ENCODE results near the gene CCSAP.

CCSAP gene

DNA sequence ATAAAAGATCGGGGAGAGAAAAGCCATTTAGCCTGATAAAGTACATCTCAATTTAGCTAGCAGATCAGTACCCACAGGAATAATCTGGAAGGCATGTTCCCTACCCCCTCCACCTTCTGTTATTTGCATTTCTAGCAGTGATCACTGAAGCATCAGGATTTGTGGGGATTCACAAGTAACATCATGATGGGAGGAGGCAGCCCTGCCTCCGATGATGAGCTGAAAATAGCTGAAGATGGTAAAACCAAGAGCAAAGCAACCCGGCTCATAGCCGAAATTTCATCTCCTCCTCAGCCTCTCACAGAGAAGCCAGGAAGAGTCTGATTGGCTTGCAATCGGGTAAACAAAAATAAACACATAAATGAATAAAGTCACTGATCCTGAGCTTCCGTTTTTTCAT is 2.4 kb downstream of the CCSAP start:
- no peak for DNase-seq (ENCODE audit: low spot score)
- TF ChIP-seq, protein P1, sequence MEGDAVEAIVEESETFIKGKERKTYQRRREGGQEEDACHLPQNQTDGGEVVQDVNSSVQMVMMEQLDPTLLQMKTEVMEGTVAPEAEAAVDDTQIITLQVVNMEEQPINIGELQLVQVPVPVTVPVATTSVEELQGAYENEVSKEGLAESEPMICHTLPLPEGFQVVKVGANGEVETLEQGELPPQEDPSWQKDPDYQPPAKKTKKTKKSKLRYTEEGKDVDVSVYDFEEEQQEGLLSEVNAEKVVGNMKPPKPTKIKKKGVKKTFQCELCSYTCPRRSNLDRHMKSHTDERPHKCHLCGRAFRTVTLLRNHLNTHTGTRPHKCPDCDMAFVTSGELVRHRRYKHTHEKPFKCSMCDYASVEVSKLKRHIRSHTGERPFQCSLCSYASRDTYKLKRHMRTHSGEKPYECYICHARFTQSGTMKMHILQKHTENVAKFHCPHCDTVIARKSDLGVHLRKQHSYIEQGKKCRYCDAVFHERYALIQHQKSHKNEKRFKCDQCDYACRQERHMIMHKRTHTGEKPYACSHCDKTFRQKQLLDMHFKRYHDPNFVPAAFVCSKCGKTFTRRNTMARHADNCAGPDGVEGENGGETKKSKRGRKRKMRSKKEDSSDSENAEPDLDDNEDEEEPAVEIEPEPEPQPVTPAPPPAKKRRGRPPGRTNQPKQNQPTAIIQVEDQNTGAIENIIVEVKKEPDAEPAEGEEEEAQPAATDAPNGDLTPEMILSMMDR (IDR thresholded peaks at IDR 0.05; ENCODE audit: extremely low read depth, insufficient read depth, missing control alignments), result no peak
- in situ Hi-C loops (cut with MboI; ENCODE audit: low pct_unique_long_range_greater_than_20kb, low sequenced_read_pairs, unreplicated experiment), result no loop called here

DNA sequence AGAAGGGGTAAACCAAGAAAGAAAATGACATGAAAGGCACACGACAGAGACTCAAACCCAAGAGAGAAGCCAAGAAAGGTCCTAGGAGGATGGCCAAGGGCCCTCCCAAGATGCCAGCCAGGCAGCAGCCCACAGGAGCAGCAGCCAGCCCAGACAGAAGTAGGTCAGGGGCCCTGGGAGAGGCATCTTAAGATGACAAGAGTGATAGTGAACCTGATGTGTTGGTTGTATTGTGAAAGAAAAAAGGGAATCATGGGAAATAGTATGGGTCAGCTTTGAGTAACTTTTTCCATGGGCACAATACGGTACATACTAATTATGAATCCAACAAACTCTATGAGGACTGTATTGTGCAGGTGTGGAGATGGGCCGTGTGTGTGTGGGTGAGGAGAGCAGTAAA is 3.3 kb downstream of the CCSAP start:
- no peak for DNase-seq (ENCODE audit: low spot score)
- TF ChIP-seq, protein P1 (IDR thresholded peaks at IDR 0.05; ENCODE audit: extremely low read depth, insufficient read depth, missing control alignments), result no peak
- in situ Hi-C loops (cut with MboI; ENCODE audit: low pct_unique_long_range_greater_than_20kb, low sequenced_read_pairs, unreplicated experiment), result no loop called here

DNA sequence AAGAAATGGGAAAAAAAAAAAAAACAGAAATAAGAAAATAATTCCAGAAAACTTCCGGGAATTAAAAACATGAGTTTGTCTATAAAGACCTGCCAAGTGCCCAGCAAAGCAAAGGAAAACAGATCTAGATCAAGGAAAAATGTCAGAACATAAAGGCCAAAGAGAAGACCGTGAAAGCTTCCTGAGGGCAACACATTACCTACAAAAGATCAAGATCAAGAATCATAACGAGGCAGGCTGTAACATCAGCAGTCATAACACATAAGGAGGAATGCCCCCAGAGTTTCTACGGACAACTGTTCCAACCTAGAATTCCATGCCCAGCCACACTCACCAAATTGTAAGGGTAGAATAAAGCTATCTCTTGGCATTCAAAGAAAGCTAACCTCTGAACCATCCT is 3.8 kb downstream of the CCSAP start:
- in situ Hi-C loops (cut with MboI; ENCODE audit: low pct_unique_long_range_greater_than_20kb, low sequenced_read_pairs, unreplicated experiment), result no loop called here
- TF ChIP-seq, protein P1 (IDR thresholded peaks at IDR 0.05; ENCODE audit: extremely low read depth, insufficient read depth, missing control alignments), result no peak
- DNase-seq (ENCODE audit: low spot score), result no peak

DNA sequence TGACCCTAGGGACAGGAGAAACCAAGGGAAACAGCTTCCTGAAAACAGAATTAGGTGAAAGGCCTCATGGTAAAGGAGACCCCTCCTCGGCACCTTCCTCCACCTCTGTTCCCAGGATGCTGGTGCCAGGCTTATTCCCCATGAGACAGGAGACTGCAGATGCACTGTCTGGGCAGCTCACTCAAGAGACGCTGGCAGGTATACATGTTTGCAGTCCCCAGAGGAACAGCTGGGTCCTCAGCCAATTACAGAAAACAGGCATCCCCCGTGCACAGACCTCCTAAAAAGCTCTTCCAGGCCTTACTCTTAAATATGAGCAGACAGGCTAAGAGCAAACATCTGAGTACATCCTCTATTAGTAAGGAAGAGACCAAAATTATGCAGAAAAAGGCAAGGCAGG is 6.5 kb downstream of the CCSAP start:
- TF ChIP-seq, protein P1 (IDR thresholded peaks at IDR 0.05; ENCODE audit: extremely low read depth, insufficient read depth, missing control alignments), result no peak
- no peak for DNase-seq (ENCODE audit: low spot score)
- in situ Hi-C loops (cut with MboI; ENCODE audit: low pct_unique_long_range_greater_than_20kb, low sequenced_read_pairs, unreplicated experiment), result no loop called here

DNA sequence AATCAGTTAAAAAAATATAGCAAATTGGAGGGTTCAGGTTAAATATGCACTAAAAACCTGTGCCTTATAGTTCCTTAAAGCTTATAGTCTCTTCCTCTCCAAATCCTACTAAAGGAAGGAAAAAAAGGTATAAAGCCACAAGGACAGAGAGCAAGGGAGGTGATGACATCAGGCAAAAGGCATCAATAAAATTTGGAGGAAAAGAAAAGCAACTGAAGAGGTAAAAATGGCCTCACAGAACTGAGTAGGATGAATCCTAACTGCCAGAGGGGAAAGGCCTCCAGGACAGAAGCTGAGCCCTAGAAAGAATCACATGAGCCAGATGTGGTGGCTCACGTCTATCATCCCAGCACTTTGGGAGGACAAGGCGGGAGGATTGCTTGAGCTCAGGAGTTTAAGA is 8.1 kb downstream of the CCSAP start:
- in situ Hi-C loops (cut with MboI; ENCODE audit: low pct_unique_long_range_greater_than_20kb, low sequenced_read_pairs, unreplicated experiment), result no loop called here
- DNase-seq (ENCODE audit: low spot score), result no peak

DNA sequence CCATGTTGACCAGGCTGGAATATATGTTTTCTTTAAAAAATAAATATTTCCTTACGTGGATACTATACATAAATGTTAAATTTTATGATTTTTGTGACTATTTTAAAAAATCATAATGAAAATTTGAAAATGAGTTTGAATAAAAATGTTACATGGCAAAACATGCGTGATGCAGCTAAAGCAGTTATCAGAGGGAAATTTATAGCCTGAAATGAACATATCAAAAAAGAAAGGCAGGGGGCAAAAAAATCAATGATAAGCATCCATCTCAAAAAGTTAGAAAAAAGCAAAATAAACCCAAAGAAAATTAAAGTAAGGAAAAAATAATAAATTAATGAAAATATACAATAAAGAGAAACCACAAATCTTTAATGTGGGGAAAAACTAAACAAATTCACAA is 8.6 kb downstream of the CCSAP start:
- no peak for DNase-seq (ENCODE audit: low spot score)
- in situ Hi-C loops (cut with MboI; ENCODE audit: low pct_unique_long_range_greater_than_20kb, low sequenced_read_pairs, unreplicated experiment), result no loop called here
- TF ChIP-seq, protein P1 (IDR thresholded peaks at IDR 0.05; ENCODE audit: extremely low read depth, insufficient read depth, missing control alignments), result no peak

More for the DNA sequence above, 8.1 kb downstream of the CCSAP start:
- TF ChIP-seq, protein P1 (IDR thresholded peaks at IDR 0.05; ENCODE audit: extremely low read depth, insufficient read depth, missing control alignments), result no peak

Measured in GM13977 (cell line).